ENCODE data around the gene PRRG4. TPM values are rescaled to one million over a fixed set of nuclear protein-coding genes. Genes with fewer than 3 reads are reported as not detected.

The PRRG4 gene
- total RNA-seq, 1 experiment from 2014 or later: 0.87 TPM

GRCh38 chr11:32905028-32905667 is 75.4 kb downstream of the PRRG4 start:
- peaks cover 84% of the 10 kb centered on the region for H3K4me1 Mint-ChIP-seq

More at GRCh38 chr11:32905028-32905667, 75.4 kb downstream of the PRRG4 start:
- H3K27ac Mint-ChIP-seq: peak overlapping the region; percentile 66
- peaks cover 9% of the 10 kb centered on the region for H3K36me3 Mint-ChIP-seq
- no peak for DNase-seq (ENCODE audit: low spot score)
- no peaks in the 10 kb centered on the region for H3K27me3 Mint-ChIP-seq (ENCODE audit: low read depth)
- CTCF ChIA-PET: interaction anchor here (1.0 kb wide), 1 partner anchor 12 kb away, joined by 4 read pairs; the partner anchor contains the start of gene QSER1
- H3K4me3 Mint-ChIP-seq: no peak overlapping the region
- POLR2A ChIA-PET: no interaction called here
- H3K9me3 Mint-ChIP-seq: no peaks in the 10 kb centered on the region
- no peak for ATAC-seq
- TF ChIP-seq ZNF263 (CRISPR knock-in tag; IDR thresholded peaks at IDR 0.05; ENCODE audit: low read depth) (no peak), ZNF138 (CRISPR knock-in tag; conservative IDR thresholded peaks at IDR 0.05) (no peak), PRRX2 (CRISPR knock-in tag; IDR thresholded peaks at IDR 0.05) (no peak), HMGXB4 (CRISPR knock-in tag; IDR thresholded peaks at IDR 0.05) (no peak), NFATC4 (CRISPR knock-in tag; IDR thresholded peaks at IDR 0.05) (no peak), ATF6 (CRISPR knock-in tag; IDR thresholded peaks at IDR 0.05) (no peak), SMAD3 (CRISPR knock-in tag; IDR thresholded peaks at IDR 0.05; ENCODE audit: borderline replicate concordance) (no peak), TEAD1 (CRISPR knock-in tag; IDR thresholded peaks at IDR 0.05) (no peak)
- TF ChIP-seq, protein P1, sequence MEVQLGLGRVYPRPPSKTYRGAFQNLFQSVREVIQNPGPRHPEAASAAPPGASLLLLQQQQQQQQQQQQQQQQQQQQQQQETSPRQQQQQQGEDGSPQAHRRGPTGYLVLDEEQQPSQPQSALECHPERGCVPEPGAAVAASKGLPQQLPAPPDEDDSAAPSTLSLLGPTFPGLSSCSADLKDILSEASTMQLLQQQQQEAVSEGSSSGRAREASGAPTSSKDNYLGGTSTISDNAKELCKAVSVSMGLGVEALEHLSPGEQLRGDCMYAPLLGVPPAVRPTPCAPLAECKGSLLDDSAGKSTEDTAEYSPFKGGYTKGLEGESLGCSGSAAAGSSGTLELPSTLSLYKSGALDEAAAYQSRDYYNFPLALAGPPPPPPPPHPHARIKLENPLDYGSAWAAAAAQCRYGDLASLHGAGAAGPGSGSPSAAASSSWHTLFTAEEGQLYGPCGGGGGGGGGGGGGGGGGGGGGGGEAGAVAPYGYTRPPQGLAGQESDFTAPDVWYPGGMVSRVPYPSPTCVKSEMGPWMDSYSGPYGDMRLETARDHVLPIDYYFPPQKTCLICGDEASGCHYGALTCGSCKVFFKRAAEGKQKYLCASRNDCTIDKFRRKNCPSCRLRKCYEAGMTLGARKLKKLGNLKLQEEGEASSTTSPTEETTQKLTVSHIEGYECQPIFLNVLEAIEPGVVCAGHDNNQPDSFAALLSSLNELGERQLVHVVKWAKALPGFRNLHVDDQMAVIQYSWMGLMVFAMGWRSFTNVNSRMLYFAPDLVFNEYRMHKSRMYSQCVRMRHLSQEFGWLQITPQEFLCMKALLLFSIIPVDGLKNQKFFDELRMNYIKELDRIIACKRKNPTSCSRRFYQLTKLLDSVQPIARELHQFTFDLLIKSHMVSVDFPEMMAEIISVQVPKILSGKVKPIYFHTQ (CRISPR knock-in tag; IDR thresholded peaks at IDR 0.05): no peak
- TF ChIP-seq, protein P2, sequence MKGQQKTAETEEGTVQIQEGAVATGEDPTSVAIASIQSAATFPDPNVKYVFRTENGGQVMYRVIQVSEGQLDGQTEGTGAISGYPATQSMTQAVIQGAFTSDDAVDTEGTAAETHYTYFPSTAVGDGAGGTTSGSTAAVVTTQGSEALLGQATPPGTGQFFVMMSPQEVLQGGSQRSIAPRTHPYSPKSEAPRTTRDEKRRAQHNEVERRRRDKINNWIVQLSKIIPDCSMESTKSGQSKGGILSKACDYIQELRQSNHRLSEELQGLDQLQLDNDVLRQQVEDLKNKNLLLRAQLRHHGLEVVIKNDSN (CRISPR knock-in tag; IDR thresholded peaks at IDR 0.05): no peak

Other genes starting within 250 kb of the PRRG4 start
- 320 to 365 TPM (median 321 TPM) in 3 replicates for gene EIF3M, start 246.1 kb upstream of the PRRG4 start, total RNA-seq (2021)
- gene CCDC73, start 35.3 kb upstream of the PRRG4 start, total RNA-seq (2021): not detected in 3 replicates
- 74.0 to 84.0 TPM (median 79.3 TPM) in 3 replicates for gene QSER1, start 62.9 kb downstream of the PRRG4 start, total RNA-seq (2021)
- 4.7 to 5.6 TPM (median 5.1 TPM) in 3 replicates for gene DEPDC7, start 186.0 kb downstream of the PRRG4 start, total RNA-seq (2021)
- gene TCP11L1, start 209.6 kb downstream of the PRRG4 start, total RNA-seq (2021): 16.8 to 19.4 TPM (median 18.5 TPM) in 3 replicates